GM10266 (cell line): Measurements from ENCODE around the gene PITRM1.

ENCODE experiments used
- DNase-seq: peaks from one replicate; pipeline ENCODE4 v3.0.0; 2012; ENCODE audit errors: extremely low spot score
- CTCF ChIP-seq: IDR thresholded peaks from 2 replicates; pipeline ENCODE4 v1.5.1; 2012; ENCODE audit warnings: mild to moderate bottlenecking, low read depth; ENCODE audit not compliant: control insufficient read depth, insufficient read depth; ENCODE audit errors: missing control alignments

PITRM1 gene

GRCh38 chr10:3215153-3215775 is 42.7 kb upstream of the PITRM1 start:
- no peak for DNase-seq
- TF ChIP-seq CTCF, result no peak

GRCh38 chr10:3213758-3214515 is 41.4 kb upstream of the PITRM1 start:
- TF ChIP-seq CTCF, result no peak

GRCh38 chr10:3213208-3213607 is 40.6 kb upstream of the PITRM1 start:
- DNase-seq, result no peak
- no peak for TF ChIP-seq CTCF

More at GRCh38 chr10:3213758-3214515, 41.4 kb upstream of the PITRM1 start:
- DNase-seq, result no peak

- no peak for TF ChIP-seq CTCF
- no peak for DNase-seq
Observed at GRCh38 chr10:3210251-3210877, 37.8 kb upstream of the PITRM1 start.

DNA sequence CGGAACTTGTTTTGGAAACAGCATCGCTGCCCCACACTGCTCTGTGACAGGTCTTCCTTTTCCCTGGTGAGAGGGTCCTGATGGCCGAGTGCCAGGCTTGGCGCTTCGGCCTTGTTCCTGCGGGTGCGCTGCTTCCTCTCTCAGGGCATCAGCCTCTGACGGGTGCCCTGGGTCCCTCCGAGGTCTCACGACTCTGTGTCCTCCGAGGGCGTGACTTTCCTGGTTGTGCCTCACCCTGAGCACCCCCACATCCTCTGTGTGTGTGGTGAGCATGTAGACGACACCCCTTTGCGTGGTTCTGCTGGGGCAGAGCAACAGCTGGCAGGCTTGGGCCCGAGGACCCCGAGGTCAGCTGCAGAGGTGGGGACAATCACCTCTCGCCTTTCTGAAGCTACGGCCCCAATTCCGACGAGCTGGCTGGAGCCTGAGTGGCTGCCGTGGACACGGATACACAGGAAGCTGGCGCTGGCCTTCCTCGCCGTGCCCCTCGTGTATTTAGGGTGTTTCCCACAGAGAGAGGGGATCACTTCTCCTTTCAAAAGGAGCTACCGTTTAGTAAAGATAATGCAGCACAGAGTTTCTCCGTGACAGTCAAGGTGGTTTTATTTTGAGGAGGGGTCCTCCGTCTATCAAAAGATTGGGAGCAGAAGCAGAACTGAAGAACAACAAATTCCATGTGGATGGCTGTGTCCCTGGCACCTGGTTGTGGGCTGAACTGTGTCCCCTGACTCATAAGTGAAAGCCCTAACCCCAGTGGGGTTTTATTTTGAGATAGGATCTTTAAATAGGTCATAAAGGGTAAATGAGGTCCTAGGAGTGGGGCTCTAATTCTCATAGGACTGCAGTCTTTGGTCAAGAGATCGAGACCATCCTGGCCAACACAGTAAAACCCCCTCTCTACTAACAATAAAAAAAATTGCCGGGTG is 36.2 kb upstream of the PITRM1 start:
- TF ChIP-seq CTCF, result no peak
- DNase-seq, result no peak

DNA sequence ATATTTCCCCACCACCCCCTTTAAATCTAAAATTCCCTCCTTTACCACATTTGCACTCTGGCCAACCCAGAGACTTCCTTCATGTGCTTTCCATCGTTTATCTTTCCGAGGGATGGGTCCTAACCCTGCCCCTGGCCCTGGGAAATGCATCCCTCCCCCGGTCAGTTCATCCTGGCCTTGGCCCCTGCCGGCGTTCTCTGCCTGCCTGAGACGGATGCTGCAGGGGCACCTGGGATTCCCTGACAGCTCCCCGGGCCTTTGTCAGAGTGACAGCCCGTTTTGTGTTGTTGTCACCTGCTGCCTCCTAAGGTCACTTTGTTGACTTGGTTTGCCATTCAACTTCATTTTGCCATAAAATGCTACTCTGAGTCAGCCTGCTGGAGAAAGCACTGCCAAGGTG is 34.8 kb upstream of the PITRM1 start:
- no peak for TF ChIP-seq CTCF
- no peak for DNase-seq
